IgD-negative memory B cell (primary cell): ENCODE results near the gene TCFL5. TPM values are rescaled to one million over a fixed set of nuclear protein-coding genes. Genes with fewer than 3 reads are reported as not detected.

Experiments used
- H3K27ac Mint-ChIP-seq, 3 donors: one replicate each; pipeline ENCODE4 v1.8.0; 2020 to 2022; ENCODE audit warnings: mild to moderate bottlenecking in 3 of 3, mixed read lengths in 3 of 3, moderate library complexity in 1 of 3
- H3K27me3 Mint-ChIP-seq: one replicate; pipeline ENCODE4 v1.8.0; 2021; ENCODE audit warnings: mixed read lengths
- H3K36me3 Mint-ChIP-seq: one replicate; pipeline ENCODE4 v1.8.0; 2020; ENCODE audit warnings: mild to moderate bottlenecking, mixed read lengths
- H3K4me1 Mint-ChIP-seq, 3 donors: one replicate each; pipeline ENCODE4 v1.8.0; 2020 to 2022; ENCODE audit warnings: mixed read lengths in 3 of 3, mild to moderate bottlenecking in 1 of 3
- H3K4me3 Mint-ChIP-seq, 4 donors: one replicate each; pipeline ENCODE4 v1.8.0; 2020 to 2022; ENCODE audit warnings: mild to moderate bottlenecking in 4 of 4, mixed read lengths in 4 of 4, moderate library complexity in 3 of 4
- H3K9me3 Mint-ChIP-seq, 3 donors: one replicate each; pipeline ENCODE4 v1.8.0; 2020 to 2021; ENCODE audit warnings: mixed read lengths in 3 of 3, mild to moderate bottlenecking in 1 of 3
- polyA plus RNA-seq: library from polyadenylated mRNA; unstranded; fragments of 300-500 nt; fragmentation: Illumina TruSeq; gene quantifications from one replicate; pipeline ENCODE4 v1.2.3, GENCODE V29; 2021

The TCFL5 gene
- polyA plus RNA-seq, 1 donor from 2014 or later: 1.2 TPM

GRCh38 chr20:62844182-62844581, 17.4 kb downstream of the TCFL5 start:
- H3K36me3 Mint-ChIP-seq: peaks cover 9% of the 10 kb centered on the region

DNA sequence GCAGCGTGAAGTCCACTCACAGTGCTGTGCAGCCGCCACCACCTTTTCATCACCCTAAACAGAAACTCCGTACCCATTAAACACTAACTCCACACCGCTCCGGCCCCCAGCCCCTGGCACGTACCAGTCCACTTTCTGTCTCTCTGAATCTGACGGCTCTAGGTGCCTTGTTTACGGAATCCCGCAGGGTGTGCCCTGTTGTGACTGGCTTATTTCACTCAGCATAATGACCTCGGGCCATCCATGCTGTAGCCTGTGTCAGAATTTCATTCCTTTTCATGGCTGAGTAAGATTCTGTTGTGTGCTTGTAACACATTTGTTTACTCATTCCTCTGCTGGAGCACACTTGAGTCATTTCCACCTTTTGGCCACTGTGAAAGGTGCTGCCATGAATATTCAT, 18.0 kb downstream of the TCFL5 start:
- Mint-ChIP-seq H3K4me3 (no peak overlapping the region), H3K9me3 (no peaks in the 10 kb centered on the region), H3K27me3 (no peaks in the 10 kb centered on the region), H3K27ac (peak overlapping the region in 1 of 3 donors; percentile 29), H3K36me3 (peaks cover 8% of the 10 kb centered on the region), H3K4me1 (peaks cover 1 to 2% (median 2%) of the 10 kb centered on the region in 3 donors)

More at GRCh38 chr20:62844182-62844581, 17.4 kb downstream of the TCFL5 start:
- Mint-ChIP-seq H3K4me3 (peak overlapping the region in 2 of 4 donors; percentile 9 to 47), H3K4me1 (peaks cover 0 to 4% (median 0%) of the 10 kb centered on the region in 3 donors), H3K27ac (no peak overlapping the region), H3K27me3 (no peaks in the 10 kb centered on the region), H3K9me3 (no peaks in the 10 kb centered on the region)

DNA sequence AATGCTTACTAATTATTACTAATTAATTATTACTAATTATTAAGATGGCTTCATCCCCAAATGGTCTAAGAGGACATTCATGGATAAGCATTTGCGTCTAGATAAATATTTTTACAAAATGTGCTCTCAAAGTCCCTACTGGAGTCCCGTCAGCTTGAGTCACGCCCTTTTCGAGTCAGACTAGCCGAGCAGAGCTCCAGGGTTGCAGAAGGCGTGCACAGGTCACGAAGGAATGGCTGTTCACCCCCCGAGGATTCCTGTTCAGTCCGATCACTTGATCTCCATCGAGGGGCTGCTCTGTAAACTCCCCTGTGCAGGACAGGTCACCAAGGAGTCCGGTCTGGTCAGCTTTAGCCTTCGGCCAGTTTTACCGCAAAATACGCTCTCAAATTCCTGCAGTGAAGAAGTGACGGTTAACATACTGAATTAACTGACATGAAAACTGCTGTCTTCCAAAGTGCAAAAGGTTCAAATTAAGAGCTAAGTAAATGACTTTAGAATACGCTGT, 19.9 kb downstream of the TCFL5 start:
- Mint-ChIP-seq H3K9me3 (no peaks in the 10 kb centered on the region), H3K27me3 (peaks cover 4% of the 10 kb centered on the region), H3K27ac (no peak overlapping the region), H3K4me1 (peaks cover 13 to 16% (median 13%) of the 10 kb centered on the region in 3 donors), H3K4me3 (no peak overlapping the region), H3K36me3 (peaks cover 6% of the 10 kb centered on the region)

DNA sequence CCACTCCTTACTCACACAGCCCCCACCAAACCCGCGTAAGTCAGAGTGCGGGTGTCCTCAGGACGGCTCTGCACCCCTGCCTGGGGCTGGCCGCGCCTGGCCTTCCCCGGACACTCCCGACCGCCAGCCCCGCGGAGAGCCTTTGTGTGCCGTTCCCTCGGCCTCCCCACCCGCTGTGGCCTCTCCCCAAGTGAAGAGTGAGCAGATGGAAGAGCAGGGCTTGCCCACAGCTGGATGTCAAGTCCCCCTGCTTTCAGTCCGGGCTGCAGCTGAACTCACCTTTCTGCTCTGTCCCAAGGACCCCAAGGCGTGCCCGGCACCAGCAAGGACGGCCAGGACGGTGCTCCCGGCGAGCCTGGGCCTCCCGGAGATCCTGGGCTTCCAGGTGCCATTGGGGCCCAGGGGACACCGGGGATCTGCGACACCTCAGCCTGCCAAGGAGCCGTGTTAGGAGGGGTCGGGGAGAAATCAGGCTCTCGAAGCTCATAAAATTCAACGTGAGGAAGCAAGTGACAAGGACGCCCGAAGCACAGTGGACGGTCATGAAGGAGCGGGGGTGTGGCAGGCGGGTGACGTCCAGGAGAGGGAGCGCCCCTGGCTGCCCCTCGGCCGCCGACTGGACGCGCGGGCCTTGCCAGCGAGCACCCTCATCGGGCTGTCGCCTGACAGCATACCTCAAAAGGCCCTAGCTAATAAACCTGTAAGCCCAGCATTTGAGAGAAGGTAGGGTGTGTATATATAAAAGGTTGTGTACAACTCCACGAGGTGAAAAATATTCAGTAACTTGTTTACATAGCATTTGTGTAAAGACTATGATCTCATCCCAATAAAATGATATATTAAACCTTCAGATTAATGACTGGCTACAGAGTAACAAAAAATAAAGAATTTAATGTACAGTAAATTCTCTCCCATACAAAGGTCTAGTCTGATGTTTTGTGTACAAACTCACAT, 21.1 kb downstream of the TCFL5 start:
- no peaks in the 10 kb centered on the region for H3K9me3 Mint-ChIP-seq
- peak overlapping the region in 1 of 4 donors; percentile 17 for H3K4me3 Mint-ChIP-seq
- peaks cover 4% of the 10 kb centered on the region for H3K27me3 Mint-ChIP-seq
- peaks cover 7% of the 10 kb centered on the region for H3K36me3 Mint-ChIP-seq
- H3K4me1 Mint-ChIP-seq: peaks cover 14 to 16% (median 16%) of the 10 kb centered on the region in 3 donors
- no peak overlapping the region for H3K27ac Mint-ChIP-seq

DNA sequence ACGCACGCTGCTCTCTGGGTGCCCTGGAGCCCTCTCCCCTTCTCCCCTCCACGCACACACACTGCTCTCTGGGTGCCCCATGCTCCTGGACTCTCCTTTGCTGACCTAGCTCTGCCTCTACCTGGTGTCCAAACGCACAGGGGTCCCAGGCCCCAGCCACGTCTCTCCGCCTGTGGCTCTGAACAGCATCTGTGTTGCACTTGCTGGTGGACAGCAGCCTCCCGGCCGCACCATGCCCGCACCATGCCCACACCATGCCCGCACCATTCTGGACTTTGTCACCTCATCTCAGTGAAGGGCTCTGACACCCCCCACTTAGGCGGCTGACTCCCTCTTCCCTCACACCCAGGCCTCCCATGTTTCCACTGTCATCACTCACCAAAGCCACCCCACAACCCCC, 21.8 kb downstream of the TCFL5 start:
- Mint-ChIP-seq H3K4me3 (peak overlapping the region in 1 of 4 donors; percentile 32), H3K4me1 (peaks cover 14 to 18% (median 16%) of the 10 kb centered on the region in 3 donors), H3K27ac (no peak overlapping the region), H3K27me3 (peaks cover 4% of the 10 kb centered on the region), H3K36me3 (peaks cover 8% of the 10 kb centered on the region), H3K9me3 (no peaks in the 10 kb centered on the region)

DNA sequence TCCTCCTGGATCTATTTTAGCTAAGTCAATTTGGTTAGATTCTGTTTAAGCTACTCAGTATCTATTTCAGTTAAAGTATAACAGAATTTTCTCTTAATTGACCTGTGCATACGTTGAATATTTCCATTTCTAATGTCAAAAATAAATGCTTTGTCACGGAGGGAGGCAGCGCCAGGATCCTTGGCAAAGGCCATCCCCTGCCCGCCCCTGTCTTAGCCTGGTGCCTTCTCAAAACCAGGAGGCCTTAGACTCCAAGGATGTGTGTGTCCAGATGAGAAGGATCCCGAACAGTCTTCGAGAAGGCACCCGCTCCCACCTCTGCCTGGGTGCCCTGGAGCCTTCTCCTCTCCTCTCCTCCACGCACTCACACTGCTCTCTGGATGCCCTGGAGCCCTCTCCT, 22.4 kb downstream of the TCFL5 start:
- Mint-ChIP-seq H3K27me3 (peaks cover 4% of the 10 kb centered on the region), H3K27ac (peak overlapping the region in 2 of 3 donors; percentile 23 to 91), H3K4me3 (no peak overlapping the region), H3K4me1 (peaks cover 14 to 18% (median 16%) of the 10 kb centered on the region in 3 donors), H3K9me3 (no peaks in the 10 kb centered on the region), H3K36me3 (peaks cover 8% of the 10 kb centered on the region)

DNA sequence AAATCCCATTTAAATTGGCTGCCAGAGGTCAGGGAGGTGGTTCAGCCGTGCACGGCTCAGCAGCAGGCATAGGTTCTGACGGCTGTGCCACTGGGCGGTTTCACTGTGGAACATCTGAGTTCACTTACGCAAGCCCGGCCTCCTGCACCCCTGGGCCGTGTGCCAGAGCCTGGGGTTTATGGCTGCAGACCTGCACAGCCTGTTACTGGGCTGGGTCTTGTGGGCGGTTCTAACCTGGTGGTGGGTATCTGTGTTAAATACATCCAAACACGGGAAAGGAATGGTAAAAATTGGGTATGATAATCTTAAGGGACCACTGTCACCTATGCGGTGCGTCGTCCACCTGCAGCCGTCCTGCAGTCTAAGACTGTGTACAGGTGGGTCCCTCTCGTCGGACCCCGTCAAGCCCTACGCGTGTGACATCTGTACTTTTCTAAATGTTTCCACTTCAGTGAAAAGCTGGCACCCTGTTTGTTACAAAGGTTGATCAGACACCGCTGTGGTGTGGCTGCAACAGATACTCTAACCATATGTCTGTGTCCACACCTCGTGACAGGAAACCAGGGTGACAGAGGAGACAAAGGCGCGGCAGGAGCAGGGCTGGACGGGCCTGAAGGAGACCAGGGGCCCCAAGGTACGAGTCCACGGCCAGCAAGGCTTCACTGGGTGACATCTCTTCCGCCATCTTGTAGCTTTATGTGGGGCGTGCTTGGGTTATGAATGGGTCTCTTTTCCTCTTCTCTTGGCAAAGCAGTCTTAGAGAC, 23.3 kb downstream of the TCFL5 start:
- Mint-ChIP-seq H3K27ac (peak overlapping the region; percentile 91 to 97 (median 97)), H3K36me3 (peaks cover 8% of the 10 kb centered on the region), H3K9me3 (no peaks in the 10 kb centered on the region), H3K4me1 (peaks cover 14 to 18% (median 16%) of the 10 kb centered on the region in 3 donors), H3K4me3 (peak overlapping the region; percentile 39 to 70 (median 62)), H3K27me3 (peaks cover 4% of the 10 kb centered on the region)

DNA sequence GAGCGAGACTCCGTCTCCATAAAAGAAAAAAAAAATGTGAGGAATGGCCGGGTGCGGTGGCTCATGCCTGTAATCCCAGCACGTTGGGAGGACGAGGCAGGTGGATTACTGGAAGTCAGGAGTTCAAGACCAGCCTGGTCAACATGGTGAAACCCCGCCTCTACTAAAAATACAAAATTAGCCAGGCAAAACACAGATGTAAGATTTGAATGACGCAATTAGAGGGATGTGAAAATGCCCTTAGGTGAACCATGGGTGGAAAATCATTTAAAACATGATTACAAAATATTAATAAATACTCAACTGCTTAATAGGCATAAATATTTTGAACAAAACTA, 23.9 kb downstream of the TCFL5 start:
- Mint-ChIP-seq H3K9me3 (no peaks in the 10 kb centered on the region), H3K27ac (peak overlapping the region; percentile 91 to 97 (median 97)), H3K36me3 (peaks cover 8% of the 10 kb centered on the region), H3K27me3 (peaks cover 6% of the 10 kb centered on the region), H3K4me1 (peaks cover 19 to 21% (median 20%) of the 10 kb centered on the region in 3 donors), H3K4me3 (peak overlapping the region in 3 of 4 donors; percentile 39 to 70 (median 66))

DNA sequence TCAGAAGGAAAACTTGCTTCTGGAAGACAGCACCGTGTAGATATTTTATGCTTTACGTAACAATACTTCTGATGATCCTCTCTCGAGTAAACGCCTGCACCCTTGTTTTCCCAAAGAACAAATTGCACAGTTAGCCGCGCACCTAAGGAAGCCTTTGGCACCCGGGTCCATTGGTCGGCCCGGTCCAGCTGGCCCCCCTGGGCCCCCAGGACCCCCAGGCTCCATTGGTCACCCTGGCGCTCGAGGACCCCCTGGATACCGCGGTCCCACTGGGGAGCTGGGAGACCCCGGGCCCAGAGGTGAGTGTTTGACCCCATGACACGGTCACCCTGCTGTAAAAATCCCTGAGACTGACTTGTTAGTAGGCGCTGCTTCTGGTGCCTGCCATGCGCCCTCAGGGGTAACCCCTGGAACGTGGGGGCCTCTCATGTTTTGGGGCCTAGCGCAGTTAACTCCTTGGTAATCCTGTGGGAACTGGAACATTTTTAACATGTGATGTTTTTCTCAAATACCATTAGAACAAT, 24.6 kb downstream of the TCFL5 start:
- no peaks in the 10 kb centered on the region for H3K9me3 Mint-ChIP-seq
- peaks cover 9% of the 10 kb centered on the region for H3K27me3 Mint-ChIP-seq
- H3K27ac Mint-ChIP-seq: peak overlapping the region in 2 of 3 donors; percentile 91 to 97
- H3K36me3 Mint-ChIP-seq: peaks cover 8% of the 10 kb centered on the region
- peak overlapping the region in 2 of 4 donors; percentile 63 to 70 for H3K4me3 Mint-ChIP-seq
- peaks cover 24 to 26% (median 24%) of the 10 kb centered on the region in 3 donors for H3K4me1 Mint-ChIP-seq

DNA sequence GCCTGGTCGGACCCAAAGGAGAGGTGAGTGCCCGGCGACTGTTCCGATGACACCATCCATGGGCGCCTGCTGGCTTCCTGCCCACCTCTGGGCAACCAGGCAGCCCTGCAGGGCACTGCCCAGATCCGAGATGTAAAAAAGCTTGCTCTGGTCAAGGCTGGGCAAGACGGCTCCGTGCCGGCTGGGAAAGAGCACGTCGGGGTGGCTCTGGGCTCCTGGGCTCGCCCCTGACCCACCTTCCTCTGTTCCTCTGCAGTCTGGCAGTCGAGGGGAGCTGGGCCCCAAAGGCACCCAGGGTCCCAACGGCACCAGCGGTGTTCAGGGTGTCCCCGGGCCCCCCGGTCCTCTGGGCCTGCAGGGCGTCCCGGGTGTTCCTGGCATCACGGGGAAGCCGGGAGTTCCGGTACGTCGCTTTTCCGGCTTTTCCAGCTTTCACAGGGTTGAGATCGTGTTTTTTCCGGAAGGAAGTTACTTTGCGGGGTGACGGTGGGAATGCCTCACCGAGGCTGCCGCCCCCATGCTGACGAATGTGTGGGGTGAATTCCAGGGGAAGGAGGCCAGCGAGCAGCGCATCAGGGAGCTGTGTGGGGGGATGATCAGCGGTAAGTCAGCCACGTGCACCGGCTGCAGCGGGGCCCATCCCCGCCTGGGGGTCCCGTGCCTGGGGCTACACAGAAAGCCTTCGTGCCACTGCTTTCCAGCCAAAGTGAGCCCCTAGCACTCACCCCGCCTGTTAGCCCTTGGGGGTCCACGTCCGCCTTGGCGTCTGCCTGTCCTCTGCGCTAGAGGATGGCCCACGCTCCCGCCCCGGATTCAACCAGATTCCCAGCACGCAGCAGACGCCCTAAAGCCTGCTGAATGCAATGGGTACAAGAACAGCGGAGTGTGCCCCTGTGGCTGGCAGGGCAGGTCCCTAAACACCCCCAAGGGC, 25.4 kb downstream of the TCFL5 start:
- peak overlapping the region in 1 of 3 donors; percentile 91 for H3K27ac Mint-ChIP-seq
- H3K36me3 Mint-ChIP-seq: peaks cover 8% of the 10 kb centered on the region
- H3K27me3 Mint-ChIP-seq: peaks cover 9% of the 10 kb centered on the region
- H3K4me1 Mint-ChIP-seq: peaks cover 26 to 30% (median 28%) of the 10 kb centered on the region in 3 donors
- peak overlapping the region in 2 of 4 donors; percentile 13 to 60 for H3K4me3 Mint-ChIP-seq
- H3K9me3 Mint-ChIP-seq: no peaks in the 10 kb centered on the region

DNA sequence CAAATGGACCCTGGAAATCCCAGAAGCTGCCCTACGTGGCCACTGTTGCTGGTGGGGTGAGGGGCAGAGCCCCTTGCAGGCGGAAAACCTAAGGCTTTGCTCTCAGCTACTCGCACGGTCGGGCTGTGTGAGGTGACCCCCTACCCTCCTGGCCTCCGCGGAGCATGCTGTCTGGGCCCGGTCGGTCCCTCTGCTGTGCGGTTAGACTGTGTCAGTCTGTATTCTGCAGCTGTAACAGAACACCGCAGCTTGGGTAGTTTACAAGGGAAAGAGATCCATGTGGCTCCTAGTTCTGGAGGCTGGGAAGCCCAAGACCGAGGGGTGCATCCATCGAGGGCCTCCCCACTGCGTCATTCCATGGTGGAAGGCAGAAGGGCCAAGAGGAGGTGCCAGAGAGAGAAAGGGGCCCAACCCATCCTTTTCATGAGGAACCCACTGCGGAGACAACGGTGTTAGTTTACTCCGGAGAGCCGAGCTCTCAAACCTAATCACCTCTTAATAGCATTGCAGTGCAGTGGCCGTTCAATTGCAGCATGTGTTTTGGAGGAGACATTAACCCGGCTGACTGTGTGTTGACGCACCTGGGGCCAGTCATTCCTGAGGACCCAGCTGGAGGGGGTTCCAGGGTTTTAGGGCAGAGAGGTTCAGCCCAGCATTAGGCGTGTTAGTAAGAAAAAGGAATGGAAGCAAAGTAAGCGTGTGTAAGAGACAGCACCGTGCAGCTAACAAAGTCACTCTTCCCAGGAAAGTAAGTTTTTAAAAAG, 26.5 kb downstream of the TCFL5 start:
- peaks cover 4% of the 10 kb centered on the region for H3K36me3 Mint-ChIP-seq
- peak overlapping the region in 2 of 3 donors; percentile 75 to 91 for H3K27ac Mint-ChIP-seq
- peaks cover 9% of the 10 kb centered on the region for H3K27me3 Mint-ChIP-seq
- H3K9me3 Mint-ChIP-seq: no peaks in the 10 kb centered on the region
- peak overlapping the region in 2 of 4 donors; percentile 8 to 13 for H3K4me3 Mint-ChIP-seq
- H3K4me1 Mint-ChIP-seq: peaks cover 26 to 30% (median 28%) of the 10 kb centered on the region in 3 donors

DNA sequence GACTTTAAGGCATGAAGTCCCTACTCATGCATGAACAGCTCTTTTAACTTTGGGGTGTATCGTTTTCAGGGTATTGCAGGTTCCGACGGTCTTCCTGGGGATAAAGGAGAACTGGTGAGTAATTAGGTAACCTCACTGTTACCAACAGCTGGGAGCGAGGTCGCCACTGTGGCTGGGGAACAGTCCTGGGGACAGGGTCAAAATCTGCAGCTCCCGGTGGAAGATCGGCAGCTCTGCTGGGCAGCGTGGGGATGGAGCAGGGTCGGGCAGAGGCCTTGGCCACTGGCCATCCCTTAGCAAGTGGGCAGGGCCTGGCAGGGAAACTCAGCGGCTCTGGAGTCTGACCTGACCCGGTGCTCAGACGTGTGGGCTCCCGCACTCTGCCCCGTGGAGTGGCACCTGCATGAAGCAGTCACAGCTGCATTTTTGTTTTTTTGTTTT, 28.7 kb downstream of the TCFL5 start:
- H3K27me3 Mint-ChIP-seq: peaks cover 9% of the 10 kb centered on the region
- peak overlapping the region; percentile 68 to 94 (median 87) for H3K4me3 Mint-ChIP-seq

More for the DNA sequence above, 28.7 kb downstream of the TCFL5 start:
- peaks cover 18 to 21% (median 20%) of the 10 kb centered on the region in 3 donors for H3K4me1 Mint-ChIP-seq
- H3K9me3 Mint-ChIP-seq: no peaks in the 10 kb centered on the region
- peak overlapping the region; percentile 90 to 98 (median 93) for H3K27ac Mint-ChIP-seq
- H3K36me3 Mint-ChIP-seq: peaks cover 2% of the 10 kb centered on the region
